GM19035 (cell line): ENCODE data around the gene OR10H2.
"Not testable (repeated sequence)": the region's sequence is repeated elsewhere in the genome, so short reads cannot be mapped to it uniquely, and the experiment has no call there.

Source experiments
- ATAC-seq: cut with Tn5 transposase; IDR thresholded peaks from one replicate; pipeline ENCODE4 v1.9.1; 2021; ENCODE audit not compliant: unreplicated experiment

Gene OR10H2

GRCh38 chr19:15759962-15760565 is 32.2 kb downstream of the OR10H2 start:
- no peak for ATAC-seq

- no peak for ATAC-seq
These were observed 41.8 kb downstream of the OR10H2 start for GRCh38 chr19:15769586-15769985.

- ATAC-seq = not testable (repeated sequence)
These were observed 46.3 kb downstream of the OR10H2 start for GRCh38 chr19:15774159-15774558.

- ATAC-seq = no peak
These were observed 47.4 kb downstream of the OR10H2 start for GRCh38 chr19:15775249-15775648.

DNA sequence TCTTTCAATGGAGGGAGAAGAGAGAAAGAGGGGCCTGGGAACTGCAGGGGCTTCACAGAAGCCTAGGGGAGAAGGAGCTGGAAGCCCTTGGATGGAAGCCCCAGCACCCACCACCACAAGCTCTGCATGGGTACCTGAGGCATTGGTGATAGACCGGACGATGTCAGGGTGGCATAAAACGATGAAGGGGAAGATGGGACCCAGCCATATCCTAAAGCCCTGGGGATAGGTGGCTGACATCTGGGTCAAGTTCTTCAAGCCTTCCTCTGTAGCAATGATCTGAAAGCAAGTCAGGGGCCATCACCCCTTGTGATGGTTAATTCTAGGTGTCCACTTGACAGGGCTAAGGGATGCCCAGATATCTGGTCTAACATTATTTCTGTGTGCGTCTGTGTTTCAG is 48.4 kb downstream of the OR10H2 start:
- no peak for ATAC-seq

DNA sequence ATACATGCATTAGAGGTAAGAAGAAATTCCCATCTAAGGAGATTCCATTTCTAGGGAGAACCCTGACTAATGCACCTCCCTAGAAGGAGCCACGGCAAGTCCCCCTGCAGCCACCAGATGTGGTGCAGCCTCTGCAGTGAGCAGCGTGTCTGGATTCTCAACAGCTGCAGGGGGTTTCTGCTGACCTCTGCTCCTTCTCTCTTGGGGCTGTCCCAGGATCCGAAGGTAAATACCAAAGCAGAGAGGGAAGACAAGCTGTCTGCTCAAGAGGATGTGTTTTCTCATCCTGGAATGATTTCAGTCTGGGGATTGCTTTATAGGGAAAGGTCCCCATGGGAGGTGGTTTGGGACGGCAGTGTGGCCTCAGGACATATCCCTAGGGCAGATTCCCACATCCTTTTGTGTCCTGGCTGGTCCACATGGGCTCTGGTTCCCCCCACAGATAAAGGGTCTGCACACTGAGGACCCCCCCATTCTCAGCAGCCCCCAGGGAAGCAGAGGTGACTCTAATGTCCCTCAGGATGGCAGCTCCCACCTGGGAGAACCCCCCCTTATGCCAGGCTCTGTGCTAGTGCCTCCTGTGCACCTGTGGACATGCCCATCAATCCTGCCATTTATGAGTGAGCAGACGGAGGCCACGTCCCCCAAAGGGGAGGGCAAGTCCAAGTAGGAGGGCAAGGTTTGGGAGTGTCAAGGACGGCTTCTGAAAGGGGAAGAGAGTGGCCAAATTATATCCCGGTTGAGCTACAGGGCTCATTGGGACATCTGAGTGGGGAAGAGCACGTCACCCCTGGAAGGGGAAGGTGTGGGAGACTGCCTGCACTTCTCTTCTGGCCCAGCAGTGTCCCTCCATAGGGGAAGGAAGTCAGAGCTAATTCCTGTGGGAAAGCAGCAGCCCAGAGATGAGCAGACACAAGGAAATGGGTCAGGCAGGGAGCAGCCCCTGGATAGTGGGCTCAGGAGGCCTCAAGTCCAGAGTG is 49.5 kb downstream of the OR10H2 start:
- no peak for ATAC-seq
